ENCODE measurements around the gene LSM14B.

GRCh38 chr20:62179162-62179504 is 56.9 kb downstream of the LSM14B start:
- TF ChIP-seq CTCF (IDR thresholded peaks at IDR 0.05) (no peak), POLR2A (IDR thresholded peaks at IDR 0.05) (no peak)

Data from Peyer's patch (tissue), 4 donors.